Colonic mucosa (tissue), 4 donors: ENCODE results near the gene DIP2C. TPM values are rescaled to one million over a fixed set of nuclear protein-coding genes. Genes with fewer than 3 reads are reported as not detected.

Source experiments
- DNase-seq: peaks from one replicate; pipeline ENCODE4 v3.0.0-alpha.2; 2020
- H3K27ac ChIP-seq: fragments of 200-600 bp; one replicate; pipeline ENCODE4 v1.8.0; 2021
- H3K27me3 ChIP-seq: fragments of 200-600 bp; one replicate; pipeline ENCODE4 v1.8.0; 2021
- H3K36me3 ChIP-seq: fragments of 200-600 bp; one replicate; pipeline ENCODE4 v1.8.0; 2021
- H3K4me1 ChIP-seq: fragments of 200-600 bp; one replicate; pipeline ENCODE4 v1.8.0; 2021; ENCODE audit warnings: mild to moderate bottlenecking
- H3K4me3 ChIP-seq: fragments of 200-600 bp; one replicate; pipeline ENCODE4 v1.8.0; 2021
- H3K9ac ChIP-seq, 2 donors: one replicate each; pipeline ENCODE4 v1.7.0; 2013; ENCODE audit warnings: control low read depth in 2 of 2, low read depth in 2 of 2, low read length in 2 of 2
- H3K9me3 ChIP-seq: fragments of 200-600 bp; one replicate; pipeline ENCODE4 v1.8.0; 2021
- CTCF ChIP-seq: fragments of 200-600 bp; IDR thresholded peaks from one replicate; pipeline ENCODE4 v1.8.0; 2022; ENCODE audit warnings: antibody characterized with exemption, mild to moderate bottlenecking
- intact Hi-C: fragments of 100-400 bp; cut with DNase I; formaldehyde crosslinking; loops from one replicate; pipeline ENCODE4 v1.14.1; 2022
- total RNA-seq, 2 donors: library from RNA; stranded (reverse); fragmentation: NEBNext Ultra II Directional in 1 of 2; extraction: Animal tissue kit (Norgen Biotek cat#: 25700) in 1 of 2; gene quantifications; one replicate each; pipeline ENCODE4 v1.2.1, GENCODE V29; 2021
- donor health status: healthy.
- donor health status: DM: no; HTN: no; CAD: no.
- donor health status: DM: no; HTN: no; CAD: no.

DIP2C gene
- total RNA-seq, 2 donors from 2014 or later, result 7.6 to 11.2 TPM

GRCh38 chr10:664893-665292 is 24.6 kb downstream of the DIP2C start:
- TF ChIP-seq CTCF, result no peak
- H3K9ac ChIP-seq, result no peak overlapping the region
- H3K36me3 ChIP-seq, result no peaks in the 10 kb centered on the region
- H3K27ac ChIP-seq, result no peak overlapping the region
- H3K27me3 ChIP-seq, result no peaks in the 10 kb centered on the region
- no peaks in the 10 kb centered on the region for H3K9me3 ChIP-seq
- intact Hi-C loops, result loop anchor here (10.0 kb wide), 1 partner anchor 150 kb away; no protein-coding TSS in a partner anchor
- H3K4me3 ChIP-seq, result no peak overlapping the region
- no peak for DNase-seq
- H3K4me1 ChIP-seq, result peaks cover 5% of the 10 kb centered on the region

- Histone ChIP-seq H3K27me3 (no peaks in the 10 kb centered on the region), H3K4me1 (peaks cover 5% of the 10 kb centered on the region), H3K9me3 (no peaks in the 10 kb centered on the region), H3K36me3 (no peaks in the 10 kb centered on the region), H3K27ac (no peak overlapping the region), H3K4me3 (no peak overlapping the region), H3K9ac (no peak overlapping the region)
- no peak for TF ChIP-seq CTCF
- DNase-seq, result no peak
- intact Hi-C loops, result loop anchor here (10.0 kb wide), 1 partner anchor 150 kb away; no protein-coding TSS in a partner anchor
These were observed 25.2 kb downstream of the DIP2C start for GRCh38 chr10:664301-664700.

GRCh38 chr10:663831-664251 is 25.6 kb downstream of the DIP2C start:
- Histone ChIP-seq H3K36me3 (no peaks in the 10 kb centered on the region), H3K4me1 (peaks cover 5% of the 10 kb centered on the region), H3K9ac (no peak overlapping the region), H3K4me3 (no peak overlapping the region), H3K9me3 (no peaks in the 10 kb centered on the region), H3K27ac (no peak overlapping the region), H3K27me3 (no peaks in the 10 kb centered on the region)
- no peak for DNase-seq
- no peak for TF ChIP-seq CTCF
- intact Hi-C loops, result loop anchor here (10.0 kb wide), 1 partner anchor 149 kb away; no protein-coding TSS in a partner anchor

- Histone ChIP-seq H3K9ac (no peak overlapping the region), H3K36me3 (no peaks in the 10 kb centered on the region), H3K4me3 (no peak overlapping the region), H3K9me3 (no peaks in the 10 kb centered on the region), H3K4me1 (peaks cover 5% of the 10 kb centered on the region), H3K27me3 (no peaks in the 10 kb centered on the region), H3K27ac (no peak overlapping the region)
- no peak for DNase-seq
- TF ChIP-seq CTCF, result no peak
- intact Hi-C loops, result loop anchor here (10.0 kb wide), 1 partner anchor 149 kb away; no protein-coding TSS in a partner anchor
These were observed 26.1 kb downstream of the DIP2C start for GRCh38 chr10:663466-663751.

- Histone ChIP-seq H3K36me3 (no peaks in the 10 kb centered on the region), H3K9me3 (no peaks in the 10 kb centered on the region), H3K4me1 (peaks cover 5% of the 10 kb centered on the region), H3K27ac (no peak overlapping the region), H3K9ac (no peak overlapping the region), H3K27me3 (no peaks in the 10 kb centered on the region), H3K4me3 (no peak overlapping the region)
- intact Hi-C loops, result loop anchor here (10.0 kb wide), 1 partner anchor 148 kb away; no protein-coding TSS in a partner anchor
- TF ChIP-seq CTCF, result no peak
- no peak for DNase-seq
These were observed 26.6 kb downstream of the DIP2C start for GRCh38 chr10:662686-663465.
